Loucy (cell line): ENCODE data around the gene AMFR.

Experiments used
- CTCF ChIP-seq: fragments of 200-600 bp; sonication (generic); conservative IDR thresholded peaks from 2 replicates; pipeline ENCODE4 v1.5.1; 2014; ENCODE audit warnings: mild to moderate bottlenecking, antibody characterized with exemption, low read length
- EZH2phosphoT487 ChIP-seq: fragments of 200-600 bp; IDR thresholded peaks from 2 replicates; pipeline ENCODE4 v1.6.1; 2018; ENCODE audit warnings: antibody characterized with exemption, mild to moderate bottlenecking, moderate library complexity, borderline replicate concordance

GRCh38 chr16:56349711-56350161 lies 75.6 kb downstream of the AMFR start:
- TF ChIP-seq CTCF: no peak
- TF ChIP-seq EZH2phosphoT487: no peak
